HFF-Myc (cell line): ENCODE data around the gene IL10RA.

Experiments used
- DNase-seq: peaks from one replicate; pipeline ENCODE4 v3.0.0-alpha.2; 2011; ENCODE audit warnings: low read depth; ENCODE audit errors: extremely low read depth
- H3K4me3 ChIP-seq: replicated peaks from 2 replicates; pipeline ENCODE4 v1.5.1; 2011; ENCODE audit warnings: low read depth, mild to moderate bottlenecking, control low read depth, low read length
- CTCF ChIP-seq: IDR thresholded peaks from 2 replicates; pipeline ENCODE4 v1.5.1; 2012; ENCODE audit warnings: mild to moderate bottlenecking, low read depth, low read length, control low read depth; ENCODE audit errors: missing control alignments

Gene IL10RA

GRCh38 chr11:117980280-117980679 lies 5.9 kb upstream of the IL10RA start:
- no peak for TF ChIP-seq CTCF
- no peak for DNase-seq
- H3K4me3 ChIP-seq = no peak overlapping the region

GRCh38 chr11:117980720-117981119 lies 5.5 kb upstream of the IL10RA start:
- no peak for DNase-seq
- TF ChIP-seq CTCF = no peak
- no peak overlapping the region for H3K4me3 ChIP-seq

- TF ChIP-seq CTCF = no peak
- no peak overlapping the region for H3K4me3 ChIP-seq
- no peak for DNase-seq
Measured at GRCh38 chr11:117983163-117983475, 3.1 kb upstream of the IL10RA start.

- no peak for TF ChIP-seq CTCF
- no peak overlapping the region for H3K4me3 ChIP-seq
- DNase-seq = no peak
Measured at GRCh38 chr11:117984476-117984875, 1.7 kb upstream of the IL10RA start.

- no peak for TF ChIP-seq CTCF
- no peak overlapping the region for H3K4me3 ChIP-seq
- DNase-seq = no peak
Measured at GRCh38 chr11:117986981-117987574, 884 bp downstream of the IL10RA start.

GRCh38 chr11:117989351-117990102 lies 3.3 kb downstream of the IL10RA start:
- no peak for DNase-seq
- H3K4me3 ChIP-seq = no peak overlapping the region
- TF ChIP-seq CTCF = no peak
